Vagina (tissue), 2 donors: ENCODE data around the gene LRP2.

ENCODE experiments used
- CTCF ChIP-seq, 3 experiments: fragments of 450-650 bp in 2 of 3; fragments of 200-600 bp in 1 of 3; sonication (generic) in 1 of 3; IDR thresholded peaks; one replicate each; pipeline ENCODE4 v1.5.1; 2017 to 2019; ENCODE audit warnings: antibody characterized with exemption in 3 of 3, mild to moderate bottlenecking in 2 of 3, moderate library complexity in 2 of 3
- POLR2A ChIP-seq, 2 donors: fragments of 450-650 bp; IDR thresholded peaks; one replicate each; pipeline ENCODE4 v1.6.1; 2017; ENCODE audit warnings: antibody characterized with exemption in 2 of 2, mild to moderate bottlenecking in 2 of 2, moderate library complexity in 2 of 2

GRCh38 chr2:169178364-169178763 lies 184.0 kb downstream of the LRP2 start:
- TF ChIP-seq CTCF (IDR thresholded peaks at IDR 0.05) (no peak), POLR2A (IDR thresholded peaks at IDR 0.05) (no peak)
